Cardiac muscle cell (in vitro differentiated cells and primary cell): ENCODE results near the gene SLC6A12. TPM values are rescaled to one million over a fixed set of nuclear protein-coding genes. Genes with fewer than 3 reads are reported as not detected.
"Not testable (repeated sequence)": the region's sequence is repeated elsewhere in the genome, so short reads cannot be mapped to it uniquely, and the experiment has no call there.

Experiments
- DNase-seq, 2 donors: peaks; one replicate each; pipeline versions ENCODE4 v3.0.0 to v3.0.0-alpha.2; 2010 to 2017; ENCODE audit warnings: low read depth in 1 of 2, low spot score in 1 of 2
- H3K27ac ChIP-seq: fragments of 200-600 bp; sonication (generic); 2 replicates; pipeline ENCODE4 v1.5.1; 2016
- H3K27me3 ChIP-seq: fragments of 200-600 bp; sonication (generic); 2 replicates; pipeline ENCODE4 v1.6.0; 2016; ENCODE audit warnings: control low read depth
- H3K36me3 ChIP-seq: fragments of 200-600 bp; sonication (generic); 2 replicates; pipeline ENCODE4 v1.5.1; 2016; ENCODE audit warnings: control low read depth
- H3K4me1 ChIP-seq: fragments of 200-600 bp; sonication (generic); 2 replicates; pipeline ENCODE4 v1.8.1; 2017; ENCODE audit warnings: low read depth, mild to moderate bottlenecking, mixed run types
- H3K4me3 ChIP-seq: fragments of 200-600 bp; sonication (generic); 2 replicates; pipeline ENCODE4 v1.5.1; 2016; ENCODE audit warnings: mild to moderate bottlenecking
- H3K9me3 ChIP-seq: fragments of 200-600 bp; sonication (generic); 2 replicates; pipeline ENCODE4 v1.5.1; 2017; ENCODE audit warnings: low read depth, mild to moderate bottlenecking, control low read depth
- CTCF ChIP-seq: IDR thresholded peaks from 2 replicates; pipeline ENCODE4 v1.5.1; 2012; ENCODE audit warnings: low read depth, mild to moderate bottlenecking, low read length
- polyA plus RNA-seq: library from polyadenylated mRNA; unstranded; fragments of >200 nt; fragmentation: Nextera tagmentation; extraction: Ambion mirVana; gene quantifications from 2 replicates; pipeline ENCODE4 v1.2.1, GENCODE V29; 2016
- total RNA-seq: library from RNA; depleted of rRNA; stranded (reverse); fragments of >200 nt; gene quantifications from 2 replicates; pipeline ENCODE4 v1.2.3, GENCODE V29; 2016

SLC6A12 gene
- total and polyA plus RNA-seq, 2 experiments from 2014 or later: 0.24 to 0.33 TPM

- Histone ChIP-seq H3K27me3 (no peaks in the 10 kb centered on the region), H3K27ac (no peak overlapping the region), H3K4me1 (no peaks in the 10 kb centered on the region), H3K9me3 (no peaks in the 10 kb centered on the region), H3K4me3 (no peak overlapping the region), H3K36me3 (no peaks in the 10 kb centered on the region)
- no peak for TF ChIP-seq CTCF
- DNase-seq: no peak
Observed at GRCh38 chr12:238736-239398, 24.9 kb upstream of the SLC6A12 start.

GRCh38 chr12:238116-238515 is 24.2 kb upstream of the SLC6A12 start:
- Histone ChIP-seq H3K27me3 (no peaks in the 10 kb centered on the region), H3K9me3 (no peaks in the 10 kb centered on the region), H3K4me1 (peaks cover under 1% of the 10 kb centered on the region), H3K4me3 (no peak overlapping the region), H3K36me3 (no peaks in the 10 kb centered on the region), H3K27ac (no peak overlapping the region)
- no peak for TF ChIP-seq CTCF
- DNase-seq: no peak

GRCh38 chr12:237026-237815 is 23.3 kb upstream of the SLC6A12 start:
- no peak overlapping the region for H3K27ac ChIP-seq
- DNase-seq: no peak
- H3K4me3 ChIP-seq: no peak overlapping the region
- no peak for TF ChIP-seq CTCF
- H3K36me3 ChIP-seq: no peaks in the 10 kb centered on the region
- no peaks in the 10 kb centered on the region for H3K27me3 ChIP-seq
- peaks cover 3% of the 10 kb centered on the region for H3K4me1 ChIP-seq
- no peaks in the 10 kb centered on the region for H3K9me3 ChIP-seq

GRCh38 chr12:236445-236844 is 22.5 kb upstream of the SLC6A12 start:
- Histone ChIP-seq H3K4me3 (no peak overlapping the region), H3K27ac (no peak overlapping the region), H3K9me3 (no peaks in the 10 kb centered on the region), H3K4me1 (peaks cover 3% of the 10 kb centered on the region), H3K27me3 (no peaks in the 10 kb centered on the region), H3K36me3 (no peaks in the 10 kb centered on the region)
- no peak for TF ChIP-seq CTCF
- DNase-seq: no peak

GRCh38 chr12:235967-236366 is 22.0 kb upstream of the SLC6A12 start:
- not testable (repeated sequence) for H3K9me3 ChIP-seq, H3K27ac ChIP-seq, H3K4me3 ChIP-seq, DNase-seq, H3K36me3 ChIP-seq, H3K27me3 ChIP-seq, H3K4me1 ChIP-seq

GRCh38 chr12:234891-235415 is 21.0 kb upstream of the SLC6A12 start:
- no peak overlapping the region for H3K4me3 ChIP-seq
- TF ChIP-seq CTCF: no peak
- no peak for DNase-seq

More at GRCh38 chr12:234891-235415, 21.0 kb upstream of the SLC6A12 start:
- Histone ChIP-seq H3K9me3 (no peaks in the 10 kb centered on the region), H3K36me3 (no peaks in the 10 kb centered on the region), H3K4me1 (peaks cover 3% of the 10 kb centered on the region), H3K27me3 (no peaks in the 10 kb centered on the region), H3K27ac (no peak overlapping the region)
